Measurements from ENCODE around the gene CLEC3A.

DNA sequence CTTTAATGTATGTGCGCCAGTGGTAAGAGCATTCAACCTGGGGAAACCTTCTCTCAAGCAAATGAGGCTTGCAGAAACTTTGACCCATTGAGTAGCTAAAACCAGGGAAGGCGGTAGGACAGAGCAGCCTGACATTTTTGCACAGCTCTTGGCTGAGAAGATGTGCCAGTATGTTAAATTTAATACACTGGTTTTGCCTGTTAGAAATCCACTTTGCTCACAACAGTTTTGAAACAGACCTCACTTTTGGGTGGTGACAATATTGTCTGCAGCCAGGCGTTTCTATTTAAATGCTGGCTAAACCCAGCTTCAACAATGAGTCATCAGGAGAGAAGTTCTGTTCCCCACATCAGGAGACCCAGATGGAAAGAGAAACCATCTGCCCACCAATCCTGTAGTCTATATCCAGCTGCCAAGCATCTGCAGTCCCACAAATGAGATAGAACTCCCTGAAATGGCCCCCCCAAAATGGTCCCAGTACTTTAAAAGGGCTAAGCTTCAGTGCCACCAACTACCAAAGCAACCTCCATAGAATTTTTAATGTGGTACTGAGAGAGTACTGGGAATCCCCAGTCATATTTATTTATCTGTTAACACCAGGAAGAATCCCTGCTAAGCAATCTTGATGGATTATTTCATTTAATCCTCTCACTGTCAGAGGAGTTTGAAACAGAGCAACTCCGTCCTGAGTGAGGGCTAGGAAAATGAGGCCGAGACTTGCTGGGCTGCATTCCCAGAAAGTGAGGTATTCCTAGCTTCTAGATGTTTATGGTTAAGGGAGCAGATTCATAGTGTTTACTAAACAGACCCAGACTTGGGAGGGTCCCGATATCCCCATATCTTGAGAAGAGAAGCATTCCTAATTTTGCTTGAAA lies 29.0 kb upstream of the CLEC3A start:
- TF ChIP-seq FOXM1 (IDR thresholded peaks at IDR 0.05; ENCODE audit: borderline replicate concordance) (no peak), FOXK2 (IDR thresholded peaks at IDR 0.05) (no peak), CTBP1 (IDR thresholded peaks at IDR 0.05; ENCODE audit: borderline replicate concordance) (no peak), BHLHE40 (IDR thresholded peaks at IDR 0.05; ENCODE audit: borderline replicate concordance) (no peak)

All from HEK293T (cell line).